ENCODE measurements around the gene MICAL3.
"Not testable (repeated sequence)": the region's sequence is repeated elsewhere in the genome, so short reads cannot be mapped to it uniquely, and the experiment has no call there.

The MICAL3 gene

DNA sequence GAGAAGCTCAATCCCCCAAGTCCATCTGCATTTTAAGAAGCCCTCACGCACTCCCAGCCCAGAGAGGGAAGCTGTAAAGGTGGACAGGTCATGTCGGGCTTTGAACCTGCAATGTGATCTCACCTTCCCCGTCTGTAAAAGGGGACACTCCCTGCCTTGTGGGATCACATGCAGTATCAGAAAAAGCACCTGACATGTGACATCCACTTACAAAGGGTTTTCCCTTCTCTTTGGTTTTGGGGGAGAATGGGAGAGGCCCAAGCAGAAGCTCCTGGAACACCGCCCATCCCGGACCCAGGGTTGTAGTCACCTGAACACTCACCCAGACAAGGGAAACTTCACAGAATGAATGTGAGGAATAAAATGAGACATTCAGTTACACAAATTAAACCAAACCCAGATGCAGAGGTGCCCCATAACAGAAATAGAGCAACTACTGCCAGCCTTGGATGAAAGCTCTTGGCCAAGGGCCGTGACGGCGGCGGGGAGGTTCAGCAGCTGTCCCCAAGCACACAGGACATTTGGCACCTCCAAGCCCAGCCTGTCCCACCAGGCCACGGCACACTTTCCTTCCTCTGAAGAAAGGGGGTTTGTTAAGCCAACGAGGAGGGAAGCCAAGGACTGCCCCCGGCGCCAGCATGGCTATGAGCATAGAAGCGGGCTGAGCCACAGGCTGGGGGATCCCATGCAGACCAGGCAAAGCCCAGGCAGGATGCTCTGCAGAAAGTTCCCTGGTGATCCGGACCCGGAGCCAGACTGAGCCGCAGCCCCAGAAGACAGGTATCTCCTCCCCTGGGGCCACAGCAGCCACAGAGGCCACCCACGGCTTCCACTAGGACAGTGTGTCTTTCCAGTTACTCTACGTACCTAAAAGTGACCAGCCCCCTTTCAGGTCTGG, 253.9 kb downstream of the MICAL3 start:
- no peak for DNase-seq

DNA sequence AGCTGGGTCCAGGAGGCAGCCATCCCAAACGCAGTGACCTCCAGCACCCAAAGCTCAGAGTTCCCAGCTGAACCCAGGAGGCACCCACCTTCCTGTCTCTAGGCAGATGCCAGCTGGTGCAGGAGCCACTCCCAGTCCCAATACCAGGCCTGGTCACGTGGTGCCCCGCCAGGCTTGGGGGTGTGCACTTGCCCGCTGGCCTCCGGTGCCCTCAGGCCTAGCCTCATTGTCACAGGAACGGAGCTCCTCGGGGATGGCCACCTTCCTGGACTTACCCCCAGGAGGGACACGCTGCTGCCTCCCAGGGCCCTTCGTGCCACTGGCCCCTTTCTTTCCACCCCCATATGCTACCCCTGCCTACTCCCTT, 254.7 kb downstream of the MICAL3 start:
- DNase-seq, result no peak

DNA sequence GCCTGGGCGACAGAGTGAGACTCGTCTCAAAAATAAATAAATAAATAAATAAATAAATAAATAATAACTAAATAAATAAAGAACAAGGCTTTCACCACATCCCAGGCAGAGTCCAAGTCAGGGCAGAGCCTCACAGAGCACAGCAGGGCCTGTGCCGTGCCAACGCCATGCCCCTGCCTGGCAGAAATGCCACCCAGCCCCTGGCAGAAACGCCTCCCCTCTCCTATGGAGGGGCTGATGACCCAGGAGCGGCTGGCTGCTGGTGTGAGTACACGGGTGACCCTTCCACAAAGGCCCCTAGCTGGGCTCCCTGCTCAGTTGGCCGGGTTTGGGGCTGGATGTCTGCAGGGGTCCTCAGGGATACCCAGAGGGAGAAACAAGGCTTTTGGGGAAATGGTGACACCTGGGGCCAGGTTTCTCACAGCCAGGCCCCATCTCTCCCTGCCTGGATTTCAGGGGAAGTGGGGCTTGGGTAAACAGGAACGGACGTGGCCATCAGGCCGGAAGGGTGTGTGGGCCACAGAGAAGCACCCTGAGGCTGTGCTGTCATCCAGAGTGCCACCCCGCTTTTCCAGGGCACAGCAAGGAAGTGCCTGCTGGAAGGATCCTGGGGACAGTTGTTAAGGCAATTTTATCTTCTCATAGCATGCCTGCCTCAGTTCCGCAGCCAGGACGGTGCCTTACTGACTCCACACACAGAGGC, 255.2 kb downstream of the MICAL3 start:
- no peak for DNase-seq

DNA sequence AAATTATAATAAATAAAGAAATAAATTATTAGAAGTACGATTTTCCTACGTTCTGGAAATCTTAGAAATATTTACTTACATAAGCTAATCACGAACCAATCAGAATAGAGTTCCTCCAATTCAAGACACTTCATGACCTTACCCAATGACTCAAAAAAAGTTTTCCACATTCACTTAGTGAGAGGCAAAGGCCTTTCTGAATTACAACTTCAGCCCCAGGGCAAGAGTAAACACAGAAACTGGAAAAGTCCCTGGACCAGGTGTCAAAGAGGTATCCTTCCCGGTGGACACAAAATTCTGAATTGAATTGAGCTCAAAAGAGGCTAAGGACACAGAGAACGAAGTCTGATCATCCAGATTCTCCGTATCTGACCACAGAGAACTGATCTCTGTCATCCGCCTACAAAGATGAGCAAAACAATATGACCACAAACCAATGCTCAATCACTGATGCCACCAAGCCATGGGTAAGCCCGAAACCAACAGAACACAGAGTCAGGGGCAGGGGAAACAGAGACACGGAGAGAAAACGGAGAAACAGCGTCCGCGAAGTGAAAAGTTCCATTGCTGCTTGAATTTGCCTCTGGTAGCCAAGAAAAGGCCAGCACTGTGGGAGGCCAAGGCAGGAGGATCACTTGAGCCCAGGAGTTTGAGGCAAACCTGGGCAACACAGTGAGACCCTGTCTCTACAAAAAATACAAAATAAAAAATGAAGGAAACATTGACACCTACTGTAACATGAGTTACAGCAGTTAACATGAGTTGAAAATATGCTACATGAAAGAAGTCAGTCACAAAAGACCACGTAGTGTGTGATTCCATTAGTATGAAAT, 256.9 kb downstream of the MICAL3 start:
- no peak for DNase-seq

DNA sequence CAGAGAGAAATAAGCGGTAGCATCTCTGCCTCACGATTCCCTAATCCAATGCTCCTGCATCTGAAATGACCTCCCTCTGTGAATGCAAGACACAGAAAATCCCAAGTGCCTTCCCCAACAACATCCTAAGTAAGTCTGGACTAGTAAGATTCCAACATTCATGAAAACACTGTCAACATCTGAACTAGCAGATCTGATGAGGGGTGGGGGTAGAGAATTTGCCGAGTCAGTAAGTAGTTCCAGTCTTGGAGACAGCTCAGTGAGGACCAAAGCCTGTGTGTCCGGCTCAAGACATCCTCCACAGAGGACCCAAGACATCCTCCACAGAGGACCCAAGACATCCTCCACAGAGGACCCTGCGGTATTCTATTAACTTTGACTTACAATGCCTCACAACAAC, 259.5 kb downstream of the MICAL3 start:
- not testable (repeated sequence) for DNase-seq

DNA sequence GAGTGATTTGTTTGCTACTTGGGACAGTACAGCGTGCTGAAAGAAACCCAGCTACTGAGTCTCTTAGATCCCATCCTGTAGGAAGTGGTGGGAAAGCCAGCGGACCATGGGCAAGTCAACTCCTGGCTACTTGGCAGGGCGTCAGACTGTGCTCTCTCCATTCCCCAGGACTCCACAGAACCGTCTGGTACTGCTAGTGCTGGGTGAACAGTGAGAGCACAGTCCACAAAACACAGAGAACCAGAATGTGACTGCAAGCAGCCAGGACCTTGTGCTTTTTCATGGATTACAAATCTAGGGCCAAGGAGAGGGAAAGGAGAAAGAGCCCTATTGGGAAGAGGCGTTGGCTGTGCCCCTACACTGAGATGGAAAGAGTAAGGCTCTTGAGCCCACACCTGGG, 260.3 kb downstream of the MICAL3 start:
- DNase-seq, result no peak

DNA sequence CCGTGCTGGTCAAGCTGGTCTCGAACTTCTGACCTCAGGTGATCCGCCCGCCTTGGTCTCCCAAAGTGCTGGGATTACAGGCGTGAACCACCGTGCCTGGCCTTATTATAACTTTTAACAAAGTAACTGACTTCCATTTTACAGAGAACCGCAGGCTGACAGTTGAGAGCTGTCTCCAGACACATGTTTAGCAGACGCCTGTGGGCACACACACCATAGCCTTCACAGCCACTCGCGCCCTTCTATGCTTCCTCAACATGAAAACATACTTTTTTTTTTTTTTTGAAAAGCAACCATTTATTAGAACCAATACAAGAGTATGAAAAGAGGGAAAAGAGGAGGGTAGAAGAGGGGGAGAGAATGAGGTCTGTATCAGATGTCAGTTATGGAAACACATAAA, 260.9 kb downstream of the MICAL3 start:
- not testable (repeated sequence) for DNase-seq

DNA sequence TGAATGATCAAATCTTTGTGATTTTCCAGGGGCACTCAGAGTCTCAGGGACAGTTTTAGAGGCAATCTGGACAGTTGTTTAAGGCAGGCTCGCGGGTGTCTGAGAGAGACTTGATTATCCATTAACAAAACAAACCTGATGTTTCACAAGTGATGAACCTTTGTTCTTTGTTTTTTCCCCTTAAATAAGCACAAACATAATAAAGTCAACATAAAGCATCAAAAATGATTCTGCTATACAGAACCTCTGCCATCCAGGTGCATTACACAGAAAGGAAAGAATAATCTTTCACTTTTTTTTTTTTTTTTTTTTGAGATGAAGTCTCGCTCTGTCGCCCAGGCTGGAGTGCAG, 263.2 kb downstream of the MICAL3 start:
- DNase-seq, result no peak

DNA sequence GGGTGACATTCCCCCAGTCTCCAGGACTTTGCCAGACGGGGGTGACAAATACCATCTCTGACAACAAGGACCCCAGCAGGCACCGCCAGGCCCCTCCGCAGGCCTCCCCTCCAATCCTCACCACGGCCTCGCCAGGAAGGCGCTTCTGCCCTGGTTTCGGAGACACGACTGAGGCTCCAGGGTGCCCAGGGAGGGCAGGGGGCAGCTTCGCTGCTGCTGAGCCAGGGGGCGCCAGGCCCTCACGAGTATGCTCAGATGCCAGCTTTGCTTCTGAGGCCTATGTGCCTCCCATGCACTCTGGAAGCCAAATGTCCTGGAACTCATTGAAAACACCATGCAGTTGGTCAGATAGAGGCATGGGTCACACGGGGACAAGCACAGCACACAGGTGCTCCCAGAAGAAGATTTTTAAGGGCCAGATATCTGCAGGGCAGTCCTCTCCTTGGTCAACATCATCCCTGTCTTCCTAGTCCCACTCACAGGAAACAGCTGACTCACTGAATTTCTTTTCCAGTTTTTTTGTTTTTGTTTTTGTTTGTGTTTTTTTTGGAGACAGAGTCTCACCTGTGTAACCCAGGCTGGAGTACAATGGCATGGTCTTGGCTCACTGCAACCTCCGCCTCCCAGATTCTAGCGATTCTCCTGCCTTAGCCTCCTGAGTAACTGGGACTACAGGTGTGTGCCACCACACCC, 270.0 kb downstream of the MICAL3 start:
- no peak for DNase-seq

DNA sequence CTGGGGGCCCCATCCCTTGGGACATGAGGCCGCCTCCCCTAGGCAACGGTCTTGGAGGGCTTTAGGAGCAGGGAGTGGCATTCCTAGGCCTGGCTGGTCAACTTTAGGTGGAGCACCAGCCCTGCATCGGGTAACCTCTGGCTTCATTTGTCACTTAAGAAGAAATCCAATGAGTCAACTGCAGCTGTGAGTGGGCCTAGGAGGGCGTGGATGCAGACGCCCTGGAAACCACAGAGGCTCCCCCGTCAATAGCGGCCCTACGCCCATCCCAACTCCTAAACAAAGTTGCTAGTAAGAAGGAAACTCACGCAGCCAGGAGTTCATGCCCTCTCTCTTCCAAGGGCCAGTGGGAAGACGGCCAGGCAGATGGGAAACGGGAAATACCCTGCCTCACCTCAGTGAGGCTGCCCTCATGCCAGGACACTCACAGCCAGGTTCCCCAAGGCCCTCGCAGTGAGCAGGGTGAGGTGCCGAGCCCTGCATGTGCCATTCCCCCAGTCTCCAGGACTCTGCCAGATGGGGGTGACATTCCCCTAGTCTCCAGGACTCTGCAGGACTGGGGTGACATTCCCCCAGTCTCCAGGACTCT, 270.9 kb downstream of the MICAL3 start:
- DNase-seq, result no peak

DNA sequence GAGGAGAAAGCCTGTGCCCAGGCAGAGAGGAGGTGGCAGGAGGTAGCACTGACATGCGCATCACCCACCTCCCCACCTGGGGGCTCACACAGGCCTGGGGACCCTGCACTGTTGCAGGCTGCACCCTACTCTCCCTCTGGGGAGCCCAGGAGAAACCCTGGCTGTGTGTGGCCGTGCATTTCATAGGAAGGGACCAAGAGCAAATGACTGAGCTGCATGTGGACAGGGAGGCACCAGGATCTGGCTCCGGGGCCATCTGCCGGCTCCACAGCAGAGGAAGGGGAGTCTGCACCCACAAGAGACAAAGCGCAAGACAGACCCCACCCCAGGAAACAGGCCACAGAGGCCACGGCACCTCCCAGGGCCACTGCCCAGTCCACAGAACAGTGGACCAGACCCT, 272.8 kb downstream of the MICAL3 start:
- DNase-seq, result no peak

DNA sequence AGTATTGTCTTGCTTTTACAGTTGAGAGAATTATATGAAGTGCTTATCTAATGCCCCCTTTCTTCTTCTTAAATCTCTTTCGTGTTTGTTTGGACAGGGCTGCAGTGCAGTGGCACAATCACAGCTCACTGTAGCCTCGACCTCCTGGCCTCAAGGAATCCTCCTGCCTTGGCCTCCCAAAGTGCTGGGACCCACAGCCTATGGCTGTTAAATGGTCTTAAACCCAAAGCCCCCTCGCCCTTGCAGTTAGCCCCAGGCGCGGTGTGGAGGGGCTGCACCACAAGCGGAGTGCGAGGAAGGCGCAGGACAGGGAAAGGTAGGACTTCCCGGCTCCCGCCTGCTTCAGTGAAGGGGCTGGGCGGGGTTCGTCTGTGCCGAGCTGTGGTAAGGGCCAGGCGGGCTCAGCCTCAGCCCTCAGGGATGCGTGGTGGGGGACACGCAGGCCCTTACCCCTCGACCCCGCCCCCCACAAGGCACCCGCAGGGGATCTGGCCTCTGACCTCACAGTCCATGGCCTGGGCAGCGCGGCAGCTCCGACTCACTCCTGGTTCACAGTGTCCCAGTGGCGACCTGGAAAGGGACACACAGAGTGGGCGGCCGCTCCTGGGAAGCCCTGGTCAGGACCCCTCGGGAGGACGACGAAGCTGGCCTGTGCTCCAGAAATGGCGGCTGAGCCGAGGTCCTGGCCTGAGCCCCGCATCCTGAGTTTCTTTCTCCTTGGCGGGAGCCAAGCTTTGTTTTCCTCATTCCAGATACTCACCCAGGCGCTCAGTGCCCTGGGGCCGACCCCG, 274.6 kb downstream of the MICAL3 start:
- DNase-seq, result no peak

DNA sequence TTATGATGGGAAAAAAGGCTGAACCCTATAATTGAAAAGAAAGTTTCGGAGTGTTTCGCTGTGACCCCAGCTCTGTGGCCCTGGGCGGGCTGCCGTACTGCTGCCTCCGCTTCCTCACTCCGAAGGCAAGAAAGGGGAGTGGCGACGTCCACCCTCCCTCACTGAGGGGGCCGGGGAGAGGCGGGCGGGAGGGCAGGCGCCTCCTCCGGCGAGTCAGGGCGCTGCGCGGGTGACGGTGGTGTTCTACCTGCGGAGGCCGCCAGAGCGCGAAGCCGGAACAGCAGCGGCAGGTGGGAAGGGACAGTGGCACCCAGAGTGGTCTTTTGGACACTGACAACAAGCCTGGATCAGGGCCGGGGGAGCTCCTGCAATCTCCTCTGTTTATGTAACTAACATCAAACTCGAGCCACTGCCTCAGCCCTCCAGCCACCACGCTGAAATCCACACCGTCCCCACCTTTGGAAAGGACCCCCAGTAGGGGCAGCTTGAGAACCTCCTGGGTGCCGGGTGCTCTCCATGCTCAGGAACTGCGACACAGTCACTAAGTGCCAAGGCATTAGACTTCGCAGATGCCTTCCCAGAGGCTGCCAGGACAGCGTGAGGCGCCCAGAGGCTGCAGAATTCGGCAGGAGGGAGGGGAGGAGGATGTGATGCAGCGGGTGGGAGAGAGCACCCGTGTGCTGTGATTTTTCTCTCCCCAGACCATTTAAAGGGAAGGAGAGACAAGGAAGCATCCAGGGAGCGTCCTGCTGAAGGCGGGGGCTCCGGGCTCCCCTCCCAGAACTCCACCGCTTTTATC, 275.6 kb downstream of the MICAL3 start:
- DNase-seq, result no peak

DNA sequence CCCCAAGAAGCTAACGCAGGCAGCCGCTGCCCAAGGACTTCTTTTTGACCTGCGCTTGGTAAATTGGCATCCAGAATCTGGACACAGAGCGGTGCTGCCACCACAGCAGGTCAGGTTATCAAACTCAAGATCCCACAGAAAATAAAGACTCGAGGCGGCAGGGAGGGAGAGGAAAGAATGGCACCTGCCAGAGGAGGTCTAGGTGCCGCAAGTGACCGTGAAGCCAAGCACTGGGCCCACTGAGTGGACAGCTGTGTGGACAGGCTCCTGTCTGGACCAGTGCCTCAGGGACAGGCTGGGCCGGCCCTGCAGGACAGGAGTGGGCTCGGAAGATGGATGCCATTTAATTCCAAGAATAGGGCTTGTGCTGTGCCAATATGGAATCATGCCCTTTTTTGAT, 277.4 kb downstream of the MICAL3 start:
- DNase-seq, result no peak

DNA sequence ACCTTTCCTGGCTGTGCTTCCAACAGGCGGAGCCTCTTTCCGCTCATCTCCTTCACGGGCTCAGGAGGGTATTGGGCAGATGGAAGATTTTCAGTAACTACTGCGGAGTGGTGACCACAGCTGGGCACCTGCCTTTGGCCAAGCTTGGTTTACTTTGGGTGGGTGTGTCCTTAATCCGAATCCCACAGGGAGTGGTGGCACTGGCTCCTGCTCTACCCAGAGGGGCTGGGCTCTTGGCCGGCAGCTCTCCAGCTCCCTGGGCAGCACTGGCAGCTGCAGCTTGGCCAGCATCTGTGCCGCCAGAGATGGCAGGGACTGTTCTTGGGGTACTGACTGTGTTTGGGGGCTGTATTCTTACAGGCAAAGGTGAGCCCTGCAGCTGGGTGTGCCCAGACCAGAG, 279.9 kb downstream of the MICAL3 start:
- no peak for DNase-seq

DNA sequence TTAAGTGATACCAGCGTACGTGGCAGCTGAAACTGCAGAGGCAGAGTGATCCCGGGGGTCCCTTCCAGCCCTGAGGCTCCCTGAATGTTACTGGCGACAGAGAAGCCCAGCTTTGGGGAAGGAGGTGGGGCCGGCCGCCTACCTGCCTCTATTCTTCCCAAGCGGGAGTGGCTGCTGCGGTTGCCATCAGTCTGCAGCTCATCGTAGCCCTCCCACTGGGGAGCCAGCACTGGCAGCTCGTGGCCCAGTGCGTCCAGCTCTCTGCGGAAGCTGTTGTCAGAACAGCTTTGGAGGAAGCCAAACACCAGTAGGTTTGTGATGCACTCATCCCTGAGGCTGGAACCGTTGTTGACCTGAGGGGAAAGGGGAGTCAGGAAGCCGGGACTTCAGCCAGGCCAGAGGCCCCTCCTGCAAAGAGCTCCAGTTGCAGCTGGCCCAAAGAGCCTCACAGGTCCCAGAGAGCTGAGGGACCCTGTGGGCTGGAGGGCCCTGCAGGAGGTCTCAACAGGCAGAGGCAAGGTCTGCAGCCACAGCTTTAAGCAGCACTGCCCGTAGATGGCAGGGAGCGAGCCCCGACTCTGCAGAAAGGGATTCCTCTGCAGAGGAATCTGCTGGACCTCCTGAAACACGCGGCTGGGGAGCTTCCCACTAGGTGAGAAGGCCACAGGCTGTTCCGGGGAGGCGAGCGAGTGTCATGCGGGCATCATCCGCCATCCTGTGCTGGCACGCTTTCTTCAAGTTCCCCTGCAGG, 280.5 kb downstream of the MICAL3 start:
- DNase-seq, result no peak

DNA sequence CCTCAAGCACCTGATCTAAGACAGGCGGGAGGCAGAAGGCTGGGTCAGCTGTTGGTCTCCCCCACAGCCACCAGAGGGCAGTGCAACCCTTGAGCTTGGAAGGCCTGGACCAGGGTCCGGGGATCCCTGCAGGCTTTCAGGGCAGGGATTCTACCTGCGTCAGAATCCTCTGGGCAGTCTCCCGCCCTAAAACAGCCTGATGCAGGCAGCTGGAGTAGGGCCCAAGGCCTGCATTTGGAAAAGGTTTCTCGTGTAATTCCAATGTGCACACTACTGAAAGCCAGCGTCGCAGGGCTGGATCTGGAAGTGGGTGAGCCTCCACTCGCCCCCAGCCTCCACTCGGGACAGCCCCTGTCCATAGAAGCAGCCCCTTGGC, 281.8 kb downstream of the MICAL3 start:
- DNase-seq, result no peak

DNA sequence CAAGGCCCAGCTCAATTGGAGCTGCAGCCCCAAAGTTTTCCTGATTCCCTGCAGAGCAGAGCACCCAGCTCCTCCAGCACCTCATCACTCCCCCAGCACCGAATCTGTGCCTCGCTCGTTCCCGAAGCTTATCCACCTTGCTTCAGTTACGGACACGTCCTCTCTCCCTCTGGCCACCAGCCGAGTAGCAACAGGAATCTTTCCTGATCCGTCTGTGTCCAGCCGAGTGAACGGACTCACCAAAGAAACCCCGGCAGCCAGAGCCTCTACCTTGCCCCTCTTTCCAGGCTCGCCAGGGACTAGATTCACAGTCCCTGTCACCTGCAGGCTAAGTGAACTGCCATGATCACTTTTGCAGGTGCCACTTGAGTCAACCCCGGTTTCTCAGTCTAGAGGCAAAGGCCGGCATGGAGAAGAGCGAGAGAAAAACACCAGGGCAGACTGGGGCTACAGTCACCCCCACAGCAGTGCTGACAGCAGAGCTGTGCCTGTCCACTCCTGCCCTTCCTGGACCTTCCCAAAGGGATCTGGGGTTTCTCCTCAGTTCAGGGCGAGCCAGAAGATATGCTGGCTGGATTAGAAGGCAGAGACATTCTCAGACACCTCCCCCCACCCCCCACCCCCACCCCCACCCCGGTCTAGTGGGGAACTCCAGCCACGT, 282.4 kb downstream of the MICAL3 start:
- no peak for DNase-seq

DNA sequence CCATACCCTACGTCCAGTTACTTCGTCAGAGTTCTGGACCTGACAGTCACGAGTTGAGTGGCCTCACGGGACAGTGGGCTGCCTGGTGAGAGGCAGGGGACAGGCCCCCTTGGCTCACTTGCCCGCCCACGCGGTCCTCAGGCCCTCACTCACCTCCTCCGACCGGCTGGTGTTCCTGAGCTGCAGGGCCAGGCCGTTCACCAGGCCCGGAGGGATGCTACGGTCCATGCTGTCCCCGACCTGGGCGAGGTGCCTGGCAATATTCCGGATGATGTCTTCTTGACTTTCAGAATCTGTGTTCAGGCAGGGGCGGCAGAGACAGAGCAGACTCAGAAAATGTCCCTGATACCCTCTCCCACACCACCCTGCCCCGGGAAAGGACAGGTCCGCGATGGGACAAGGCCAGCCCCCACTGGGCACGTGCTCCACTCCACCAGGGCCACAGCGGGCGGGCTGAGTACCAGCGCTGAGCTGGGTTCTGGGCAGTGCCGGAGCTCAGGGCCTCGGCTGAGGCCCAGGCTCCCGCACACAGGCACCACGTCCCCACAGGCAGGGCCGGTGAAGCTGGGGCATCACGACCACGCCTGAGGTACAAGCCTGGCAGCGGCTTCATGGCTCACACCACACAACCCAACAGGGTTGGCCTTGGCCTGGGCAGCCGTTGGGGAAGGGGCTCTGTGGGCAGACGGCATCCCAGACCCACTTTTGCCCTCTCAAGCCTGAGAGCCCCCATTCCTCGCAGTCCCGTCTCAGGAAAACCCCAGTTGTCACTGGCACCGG, 285.0 kb downstream of the MICAL3 start:
- no peak for DNase-seq

All from NCI-H1436 treated with DMSO at 0.1 percent for 48 hours (cell line).